Activated T-cell treated with anti-CD3 and anti-CD28 coated beads, Interleukin-2, amount 50 U/mL, for 72 hours (primary cell): ENCODE results near the gene LDB1. TPM values are rescaled to one million over a fixed set of nuclear protein-coding genes. Genes with fewer than 3 reads are reported as not detected.
A peak's percentile ranks its signal among the peaks of the same experiment; 100 is the strongest.

ENCODE experiments used
- ATAC-seq, 2 donors: fragments of 150-1000 bp; cut with Tn5 transposase; replicated peaks in 1 of 2; 2 replicates each; pipeline ENCODE4 v1.10.0; 2021; ENCODE audit warnings: moderate library complexity in 2 of 2, mild to moderate bottlenecking in 1 of 2
- DNase-seq, 2 donors: peaks; one replicate each; pipeline ENCODE4 v3.0.0; 2021 to 2022; ENCODE audit warnings: mixed read lengths in 1 of 2
- H3K27ac Mint-ChIP-seq: one replicate; pipeline ENCODE4 v1.8.0; 2022; ENCODE audit warnings: mild to moderate bottlenecking, moderate library complexity, mixed read lengths
- H3K27me3 Mint-ChIP-seq: one replicate; pipeline ENCODE4 v1.8.0; 2022; ENCODE audit warnings: low read depth, mixed read lengths
- H3K36me3 Mint-ChIP-seq, 2 donors: one replicate each; pipeline ENCODE4 v1.8.0; 2022; ENCODE audit warnings: mixed read lengths in 2 of 2, mild to moderate bottlenecking in 1 of 2; ENCODE audit not compliant: insufficient read depth in 2 of 2
- H3K4me1 Mint-ChIP-seq: one replicate; pipeline ENCODE4 v1.8.0; 2022; ENCODE audit warnings: low read depth, mixed read lengths
- H3K4me3 Mint-ChIP-seq, 2 donors: one replicate each; pipeline ENCODE4 v1.8.0; 2022; ENCODE audit warnings: mild to moderate bottlenecking in 2 of 2, mixed read lengths in 2 of 2, moderate library complexity in 2 of 2
- H3K9me3 Mint-ChIP-seq, 2 donors: one replicate each; pipeline ENCODE4 v1.8.0; 2022; ENCODE audit warnings: mixed read lengths in 2 of 2
- total RNA-seq, 2 donors: library from RNA; stranded (reverse); gene quantifications; one replicate each; pipeline ENCODE4 v1.2.3, GENCODE V29; 2022

LDB1 gene
- total RNA-seq, 2 donors from 2014 or later: 65.1 to 71.2 TPM

- DNase-seq: peak; percentile 21 to 28
- peak overlapping the region; percentile 62 for H3K27ac Mint-ChIP-seq
- no peaks in the 10 kb centered on the region for H3K27me3 Mint-ChIP-seq
- H3K4me3 Mint-ChIP-seq: peak overlapping the region; percentile 74 to 96
- peak; percentile 2 to 5 for ATAC-seq
- H3K4me1 Mint-ChIP-seq: peaks cover 64% of the 10 kb centered on the region
- H3K36me3 Mint-ChIP-seq: peaks cover 0 to 10% of the 10 kb centered on the region in 2 donors
- no peaks in the 10 kb centered on the region for H3K9me3 Mint-ChIP-seq
Measured at GRCh38 chr10:102113956-102114857, 6.0 kb downstream of the LDB1 start.

- H3K27me3 Mint-ChIP-seq: no peaks in the 10 kb centered on the region
- ATAC-seq (no peak), DNase-seq (no peak)
Measured at GRCh38 chr10:102113261-102113955, 6.8 kb downstream of the LDB1 start.

DNA sequence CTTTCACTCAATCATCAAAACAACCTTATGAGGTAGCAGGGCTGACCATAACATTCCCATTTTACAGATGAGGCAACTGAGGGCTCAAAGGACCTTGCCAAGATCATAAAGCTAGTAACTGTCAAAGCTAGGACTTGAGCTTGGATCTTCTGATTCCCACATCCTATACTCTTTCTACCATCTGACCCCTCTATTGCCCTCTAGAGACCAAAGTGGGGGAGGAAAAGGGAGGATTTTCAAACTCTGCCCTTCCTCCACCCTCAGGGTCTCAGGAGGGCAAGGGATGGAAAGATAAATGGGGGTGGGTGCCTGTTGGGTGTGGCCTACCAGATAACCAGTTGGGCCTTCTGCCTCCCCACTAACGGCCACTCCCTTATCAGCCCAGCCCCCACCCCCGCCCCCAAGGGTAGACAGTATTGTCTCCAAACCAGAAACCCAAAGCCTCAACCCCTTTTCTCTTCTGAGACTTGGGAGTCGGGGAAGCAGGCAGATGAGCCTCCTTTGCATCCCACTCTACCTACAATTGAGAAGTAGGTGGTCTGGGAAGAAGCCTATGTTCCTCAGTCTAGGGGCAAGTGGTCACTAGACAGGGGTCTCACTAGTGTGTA, 7.9 kb downstream of the LDB1 start:
- peaks cover 0 to 13% of the 10 kb centered on the region in 2 donors for H3K36me3 Mint-ChIP-seq
- peaks cover 46% of the 10 kb centered on the region for H3K4me1 Mint-ChIP-seq
- H3K27me3 Mint-ChIP-seq: no peaks in the 10 kb centered on the region
- peak overlapping the region; percentile 74 to 96 for H3K4me3 Mint-ChIP-seq
- H3K27ac Mint-ChIP-seq: peak overlapping the region; percentile 74
- ATAC-seq: no peak
- DNase-seq: no peak
- no peaks in the 10 kb centered on the region for H3K9me3 Mint-ChIP-seq

More at GRCh38 chr10:102113261-102113955, 6.8 kb downstream of the LDB1 start:
- peak overlapping the region; percentile 74 to 96 for H3K4me3 Mint-ChIP-seq
- peaks cover 0 to 13% of the 10 kb centered on the region in 2 donors for H3K36me3 Mint-ChIP-seq
- H3K9me3 Mint-ChIP-seq: no peaks in the 10 kb centered on the region
- peak overlapping the region; percentile 62 for H3K27ac Mint-ChIP-seq
- H3K4me1 Mint-ChIP-seq: peaks cover 57% of the 10 kb centered on the region

GRCh38 chr10:102111276-102111675, 8.9 kb downstream of the LDB1 start:
- DNase-seq (no peak), ATAC-seq (no peak)
- Mint-ChIP-seq H3K4me1 (peaks cover 38% of the 10 kb centered on the region), H3K27me3 (no peaks in the 10 kb centered on the region), H3K4me3 (no peak overlapping the region), H3K36me3 (peaks cover 0 to 13% of the 10 kb centered on the region in 2 donors), H3K9me3 (no peaks in the 10 kb centered on the region), H3K27ac (no peak overlapping the region)

DNA sequence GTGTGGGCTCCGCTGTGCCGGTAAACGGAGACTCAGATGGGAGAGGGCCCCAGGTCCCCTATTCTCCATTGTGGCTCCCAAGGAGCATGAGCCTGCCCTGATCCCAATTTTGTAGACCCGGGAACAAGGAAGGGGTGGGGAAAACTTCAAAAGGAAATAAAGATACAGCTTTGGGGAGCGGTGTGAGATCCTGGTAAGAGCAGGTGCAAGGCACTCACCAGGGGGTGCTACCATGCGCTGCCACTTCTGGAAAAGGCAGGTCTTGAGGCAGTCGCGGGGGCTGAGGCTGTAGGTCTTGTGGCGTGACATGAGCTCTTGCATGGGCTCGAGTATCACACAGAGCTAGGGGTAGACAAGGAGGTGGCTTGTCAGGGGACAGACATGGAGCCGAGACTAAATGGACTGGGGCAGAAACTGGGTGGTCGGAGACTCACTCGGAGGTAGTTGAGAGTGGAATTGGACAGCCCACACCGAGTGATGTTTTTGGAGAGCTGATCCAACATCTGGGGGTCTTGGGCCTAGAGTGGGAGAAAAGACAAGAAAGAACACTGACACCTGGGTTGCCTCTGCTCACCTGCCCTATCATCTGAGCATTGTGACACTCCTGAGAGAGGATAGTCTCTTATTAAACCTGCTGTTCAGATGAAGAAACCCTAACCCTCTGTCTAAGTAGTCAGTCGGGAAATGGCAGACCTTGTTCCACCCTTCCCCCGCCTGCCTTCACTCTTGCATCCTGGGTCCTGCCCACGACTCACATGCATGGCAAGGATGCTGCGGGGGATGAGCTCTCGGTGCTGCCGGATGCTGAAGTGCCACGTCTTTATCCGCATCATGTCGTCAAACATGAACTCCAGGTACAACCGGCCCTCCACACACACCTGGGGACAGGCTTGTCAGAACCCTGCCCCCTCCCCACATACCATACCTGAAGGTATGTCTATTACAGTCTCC, 10.7 kb downstream of the LDB1 start:
- no peak overlapping the region for H3K27ac Mint-ChIP-seq
- no peaks in the 10 kb centered on the region for H3K27me3 Mint-ChIP-seq
- H3K36me3 Mint-ChIP-seq: peaks cover 0 to 15% of the 10 kb centered on the region in 2 donors
- peaks cover 26% of the 10 kb centered on the region for H3K4me1 Mint-ChIP-seq
- ATAC-seq (no peak), DNase-seq (no peak)
- H3K4me3 Mint-ChIP-seq: no peak overlapping the region
- no peaks in the 10 kb centered on the region for H3K9me3 Mint-ChIP-seq

- Mint-ChIP-seq H3K9me3 (no peaks in the 10 kb centered on the region), H3K27ac (no peak overlapping the region), H3K4me1 (peaks cover 8% of the 10 kb centered on the region), H3K36me3 (peaks cover 0 to 15% of the 10 kb centered on the region in 2 donors), H3K4me3 (no peak overlapping the region), H3K27me3 (no peaks in the 10 kb centered on the region)
- DNase-seq: no peak
- no peak for ATAC-seq
Measured at GRCh38 chr10:102106998-102107397, 13.2 kb downstream of the LDB1 start.

- Mint-ChIP-seq H3K36me3 (peaks cover 0 to 5% of the 10 kb centered on the region in 2 donors), H3K4me1 (peaks cover 7% of the 10 kb centered on the region), H3K27me3 (no peaks in the 10 kb centered on the region), H3K9me3 (no peaks in the 10 kb centered on the region), H3K27ac (no peak overlapping the region), H3K4me3 (no peak overlapping the region)
- DNase-seq (no peak), ATAC-seq (no peak)
Measured at GRCh38 chr10:102102421-102102820, 17.7 kb downstream of the LDB1 start.

GRCh38 chr10:102101152-102101551, 19.0 kb downstream of the LDB1 start:
- H3K4me3 Mint-ChIP-seq: no peak overlapping the region
- DNase-seq: no peak
- no peak overlapping the region for H3K27ac Mint-ChIP-seq
- no peaks in the 10 kb centered on the region for H3K27me3 Mint-ChIP-seq
- H3K36me3 Mint-ChIP-seq: peaks cover 0 to 4% of the 10 kb centered on the region in 2 donors
- ATAC-seq: no peak
- peaks cover 3% of the 10 kb centered on the region for H3K4me1 Mint-ChIP-seq
- H3K9me3 Mint-ChIP-seq: no peaks in the 10 kb centered on the region

DNA sequence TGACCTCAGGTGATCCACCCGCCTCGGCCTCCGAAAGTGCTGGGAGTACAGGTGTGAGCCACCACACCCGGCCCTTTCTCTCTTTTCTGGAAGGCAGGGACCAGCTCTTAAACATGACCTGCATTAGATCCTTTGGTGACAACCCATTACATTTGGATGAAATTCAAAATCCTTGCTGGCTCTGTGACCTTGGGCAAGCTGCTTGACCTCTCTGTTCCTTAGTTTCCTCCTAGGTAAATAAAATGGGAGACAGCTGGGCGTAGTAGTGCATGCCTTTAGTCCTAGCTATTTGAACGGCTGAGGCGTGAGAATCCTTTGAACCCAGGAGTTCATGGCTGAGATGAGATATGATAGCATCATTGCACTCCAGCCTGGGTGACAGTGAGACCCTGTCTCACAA, 23.7 kb downstream of the LDB1 start:
- ATAC-seq (no peak), DNase-seq (no peak)
- Mint-ChIP-seq H3K27ac (no peak overlapping the region), H3K9me3 (no peaks in the 10 kb centered on the region), H3K4me3 (no peak overlapping the region), H3K27me3 (no peaks in the 10 kb centered on the region), H3K36me3 (peaks cover 0 to 3% of the 10 kb centered on the region in 2 donors), H3K4me1 (no peaks in the 10 kb centered on the region)

DNA sequence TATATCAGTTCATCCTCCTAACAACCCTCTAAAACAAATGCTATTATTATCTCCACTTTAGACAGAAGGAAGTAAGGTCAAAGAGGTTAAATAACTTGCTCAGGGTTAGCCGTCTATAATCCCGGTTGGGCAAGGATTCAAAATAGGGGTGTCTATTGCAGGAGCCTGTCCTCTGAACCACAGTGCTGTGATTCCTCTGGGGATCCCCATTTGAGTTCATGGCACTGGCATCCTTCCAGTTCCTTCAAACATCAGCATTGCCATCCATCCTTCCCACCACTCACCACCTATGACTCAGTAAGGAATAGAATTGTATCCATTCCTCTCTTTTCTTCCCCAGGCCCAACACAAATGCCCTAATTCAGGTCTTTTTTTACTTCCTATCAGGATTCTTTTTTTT, 29.4 kb downstream of the LDB1 start:
- DNase-seq (no peak), ATAC-seq (no peak)
- Mint-ChIP-seq H3K9me3 (no peaks in the 10 kb centered on the region), H3K4me3 (no peak overlapping the region), H3K27me3 (no peaks in the 10 kb centered on the region), H3K36me3 (no peaks in the 10 kb centered on the region), H3K4me1 (no peaks in the 10 kb centered on the region), H3K27ac (no peak overlapping the region)

- Mint-ChIP-seq H3K27me3 (no peaks in the 10 kb centered on the region), H3K27ac (no peak overlapping the region), H3K9me3 (no peaks in the 10 kb centered on the region), H3K36me3 (no peaks in the 10 kb centered on the region), H3K4me3 (no peak overlapping the region), H3K4me1 (no peaks in the 10 kb centered on the region)
- no peak for DNase-seq
- no peak for ATAC-seq
Measured at GRCh38 chr10:102086196-102086595, 34.0 kb downstream of the LDB1 start.

GRCh38 chr10:102085336-102085735, 34.8 kb downstream of the LDB1 start:
- H3K4me1 Mint-ChIP-seq: no peaks in the 10 kb centered on the region
- no peak overlapping the region for H3K4me3 Mint-ChIP-seq
- no peak overlapping the region for H3K27ac Mint-ChIP-seq
- no peak for ATAC-seq
- H3K9me3 Mint-ChIP-seq: no peaks in the 10 kb centered on the region
- no peaks in the 10 kb centered on the region for H3K27me3 Mint-ChIP-seq
- DNase-seq: no peak
- no peaks in the 10 kb centered on the region for H3K36me3 Mint-ChIP-seq
